Hepatocyte (in vitro differentiated cells): ENCODE measurements around the gene SSR1.

Experiments
- EZH2 ChIP-seq: fragments of 200-600 bp; sonication (generic); IDR thresholded peaks from 2 replicates; pipeline ENCODE4 v1.6.1; 2016; ENCODE audit warnings: antibody characterized with exemption, mild to moderate bottlenecking, borderline replicate concordance
- TF ChIP-seq, protein P1 (sequence below): fragments of 200-600 bp; sonication (generic); IDR thresholded peaks from 2 replicates; pipeline ENCODE4 v1.5.1; 2016; ENCODE audit warnings: antibody characterized with exemption, mild to moderate bottlenecking; ENCODE audit not compliant: poor library complexity

DNA sequence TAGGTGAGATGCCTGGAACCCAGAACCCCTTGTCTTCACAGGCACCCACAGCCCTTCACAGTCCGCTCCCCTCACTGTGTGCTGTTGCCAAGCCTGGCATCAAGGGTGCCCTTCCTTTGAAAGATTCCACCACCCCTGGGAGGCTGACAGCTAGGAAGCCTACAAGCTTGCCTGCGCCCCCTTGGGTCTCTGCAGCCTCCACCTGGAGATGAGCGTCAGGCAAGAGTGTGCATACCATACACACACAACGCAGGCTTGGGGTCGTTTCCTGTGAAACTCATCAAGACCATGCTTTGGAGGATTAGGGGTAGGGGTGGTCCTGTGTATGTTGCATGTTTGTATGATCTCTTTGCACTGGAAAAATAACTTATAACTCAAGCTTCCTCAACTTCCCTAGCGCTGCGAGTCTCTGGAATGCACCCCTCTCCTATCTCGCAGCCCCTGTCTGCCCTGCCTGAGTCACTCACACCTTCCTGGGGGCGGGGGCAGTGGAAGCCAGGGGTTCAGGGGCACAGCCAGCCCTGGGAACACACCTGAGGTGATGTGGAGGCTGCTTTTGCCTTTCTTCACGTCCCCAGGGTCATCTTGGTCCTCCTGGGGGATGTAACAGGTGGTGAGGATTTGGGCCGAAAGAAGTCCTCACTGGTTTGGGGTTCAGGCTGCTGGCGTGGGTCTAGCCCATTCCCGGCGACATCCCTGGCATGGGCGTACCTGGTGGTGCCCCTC is 67.2 kb downstream of the SSR1 start:
- TF ChIP-seq, protein P1, sequence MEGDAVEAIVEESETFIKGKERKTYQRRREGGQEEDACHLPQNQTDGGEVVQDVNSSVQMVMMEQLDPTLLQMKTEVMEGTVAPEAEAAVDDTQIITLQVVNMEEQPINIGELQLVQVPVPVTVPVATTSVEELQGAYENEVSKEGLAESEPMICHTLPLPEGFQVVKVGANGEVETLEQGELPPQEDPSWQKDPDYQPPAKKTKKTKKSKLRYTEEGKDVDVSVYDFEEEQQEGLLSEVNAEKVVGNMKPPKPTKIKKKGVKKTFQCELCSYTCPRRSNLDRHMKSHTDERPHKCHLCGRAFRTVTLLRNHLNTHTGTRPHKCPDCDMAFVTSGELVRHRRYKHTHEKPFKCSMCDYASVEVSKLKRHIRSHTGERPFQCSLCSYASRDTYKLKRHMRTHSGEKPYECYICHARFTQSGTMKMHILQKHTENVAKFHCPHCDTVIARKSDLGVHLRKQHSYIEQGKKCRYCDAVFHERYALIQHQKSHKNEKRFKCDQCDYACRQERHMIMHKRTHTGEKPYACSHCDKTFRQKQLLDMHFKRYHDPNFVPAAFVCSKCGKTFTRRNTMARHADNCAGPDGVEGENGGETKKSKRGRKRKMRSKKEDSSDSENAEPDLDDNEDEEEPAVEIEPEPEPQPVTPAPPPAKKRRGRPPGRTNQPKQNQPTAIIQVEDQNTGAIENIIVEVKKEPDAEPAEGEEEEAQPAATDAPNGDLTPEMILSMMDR = no peak
- no peak for TF ChIP-seq EZH2
